K562 (cell line): Measurements from ENCODE around the gene CYP2A6.

Experiments used
- CTCF ChIP-seq, 3 experiments: IDR thresholded peaks in 2 of 3; conservative IDR thresholded peaks in 1 of 3; 2 replicates each; pipeline ENCODE4 v1.5.1; 2011 to 2012; ENCODE audit warnings: low read length in 3 of 3, mild to moderate bottlenecking in 3 of 3, control low read depth in 2 of 3, improper control_type of control experiment in 1 of 3, inconsistent platforms in 1 of 3, low read depth in 1 of 3, mixed read lengths in 1 of 3, moderate library complexity in 1 of 3; ENCODE audit not compliant: insufficient read depth in 2 of 3
- FOXK1 ChIP-seq: sonication (generic); formaldehyde crosslinking; IDR thresholded peaks from 2 replicates; pipeline ENCODE4 v1.8.0; 2022; ENCODE audit warnings: missing genetic modification reagents, mild to moderate bottlenecking, borderline replicate concordance
- HNRNPH1 ChIP-seq: fragments of 200-400 bp; formaldehyde crosslinking; optimal IDR thresholded peaks from 2 replicates; pipeline ENCODE3; 2017; ENCODE audit warnings: low read depth, mild to moderate bottlenecking, low read length, moderate library complexity
- USF2 ChIP-seq: sonication (generic); formaldehyde crosslinking; IDR thresholded peaks from 2 replicates; pipeline ENCODE4 v1.5.0; 2020; ENCODE audit warnings: missing genetic modification reagents

GRCh38 chr19:40809358-40810086 lies 40.7 kb downstream of the CYP2A6 start:
- no peak for TF ChIP-seq FOXK1 (CRISPR knock-in tag)
- TF ChIP-seq USF2 (CRISPR knock-in tag), result no peak
- TF ChIP-seq CTCF (IDR thresholded peaks at IDR 0.05 in 2 of 3, conservative IDR thresholded peaks at IDR 0.05 in 1 of 3; ENCODE audit: insufficient read depth in 2 of 3, low read depth in 1 of 3, low read length in 3 of 3), result no peak
- no peak for TF ChIP-seq HNRNPH1
